NCI-H510A treated with DMSO at 0.1 percent for 48 hours (cell line): ENCODE results near the gene MACROD1.
"Not testable (repeated sequence)": the region's sequence is repeated elsewhere in the genome, so short reads cannot be mapped to it uniquely, and the experiment has no call there.

ENCODE experiments used
- DNase-seq: peaks from one replicate; lab custom pipeline; 2025; lab: John Stamatoyannopoulos, UW

MACROD1 gene

GRCh38 chr11:64185693-64186491 lies 20.0 kb upstream of the MACROD1 start, which contains the start of gene STIP1:
STIP1 (plus strand) TSS chr11:64186171; CDS start chr11:64186262, 91 bp downstream.
- DNase-seq: peak; percentile 100

DNA sequence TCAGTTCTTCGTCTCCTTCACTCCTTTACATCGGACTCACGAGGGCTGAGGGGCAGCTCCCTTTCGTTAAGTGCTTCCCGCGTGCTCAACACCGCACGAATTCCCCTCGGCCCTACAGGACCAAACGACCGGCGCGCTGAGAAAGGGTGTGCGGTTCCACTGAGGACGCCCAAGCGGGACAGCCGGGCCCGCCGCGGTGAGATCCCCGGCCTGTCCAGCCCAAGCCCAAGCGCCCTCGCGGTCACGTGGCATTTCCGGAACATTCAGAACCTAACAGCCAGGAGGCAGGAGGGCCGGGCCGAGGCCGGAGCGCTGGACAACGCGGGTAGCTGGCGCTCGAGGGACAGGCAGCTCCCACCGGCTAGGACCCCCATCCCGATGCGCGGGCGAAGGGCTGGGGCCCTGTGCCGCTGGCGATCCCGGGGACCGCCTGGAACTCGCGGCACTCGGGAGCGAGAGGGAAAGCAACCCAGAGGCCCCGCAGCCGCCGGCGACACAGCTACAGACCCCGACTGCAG lies 19.3 kb upstream of the MACROD1 start:
- no peak for DNase-seq

DNA sequence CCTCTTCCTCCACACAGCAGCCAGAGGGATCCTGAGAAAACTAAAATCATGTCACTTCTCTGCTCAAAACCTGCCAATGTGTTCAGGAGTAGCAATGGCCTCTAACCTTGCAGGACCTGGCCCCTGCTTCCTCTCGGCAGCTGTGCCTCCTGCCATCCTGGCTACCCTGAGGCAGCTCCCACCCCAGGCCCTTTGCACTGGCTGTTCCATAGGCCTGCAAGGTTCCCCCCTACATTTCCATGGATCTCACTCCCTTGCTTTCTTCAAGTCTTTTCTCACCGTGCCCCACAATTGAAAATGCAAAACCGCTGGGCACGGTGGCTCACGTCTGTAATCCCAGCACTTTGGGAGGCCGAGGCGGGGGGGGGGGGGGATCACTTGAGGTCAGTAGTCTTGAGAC lies 18.0 kb upstream of the MACROD1 start:
- no peak for DNase-seq

DNA sequence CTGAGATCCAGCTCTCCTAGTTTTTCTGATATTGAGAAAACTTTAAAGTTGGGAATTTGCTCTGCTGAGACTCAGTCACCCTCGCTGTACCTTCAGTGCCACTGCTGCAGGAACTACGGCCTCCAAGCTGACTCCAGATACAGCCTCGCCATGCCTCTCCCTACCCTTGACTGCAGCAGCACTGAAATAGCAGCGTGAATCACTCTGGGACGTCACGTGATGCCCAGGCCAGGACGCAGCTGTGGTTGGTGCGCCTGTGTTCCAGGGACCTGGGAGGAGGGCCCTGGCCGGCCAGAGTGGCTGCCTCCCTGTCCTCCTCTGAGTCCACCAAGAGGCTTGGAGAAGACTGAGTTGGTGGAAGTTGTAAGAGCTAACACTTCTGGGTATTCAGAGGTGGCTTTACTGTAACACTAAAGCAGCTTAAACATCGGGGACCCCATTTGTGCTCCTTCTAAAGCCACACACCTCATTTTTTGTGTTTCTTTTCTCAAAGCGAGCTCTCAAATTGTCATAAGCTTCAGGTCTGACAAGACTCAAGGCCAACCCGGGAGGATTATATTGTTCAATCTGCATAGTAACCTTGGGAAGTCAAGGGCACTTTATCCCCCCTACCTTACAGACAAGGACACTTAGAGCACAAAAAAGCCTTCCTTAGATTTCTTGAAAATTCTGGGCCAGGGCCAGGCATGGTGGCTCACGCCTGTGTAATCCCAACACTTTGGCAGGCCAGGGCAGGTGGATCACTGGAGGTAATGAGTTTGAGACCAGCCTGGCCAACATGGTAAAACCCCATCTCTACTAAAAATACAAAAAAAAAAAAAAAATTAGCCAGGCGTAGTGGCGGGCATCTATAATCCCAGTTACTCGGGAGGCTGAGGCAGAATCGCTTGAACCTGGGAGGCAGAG lies 15.8 kb upstream of the MACROD1 start:
- peak; percentile 84 for DNase-seq

- no peak for DNase-seq
Measured at GRCh38 chr11:64180891-64181290, 15.0 kb upstream of the MACROD1 start.

DNA sequence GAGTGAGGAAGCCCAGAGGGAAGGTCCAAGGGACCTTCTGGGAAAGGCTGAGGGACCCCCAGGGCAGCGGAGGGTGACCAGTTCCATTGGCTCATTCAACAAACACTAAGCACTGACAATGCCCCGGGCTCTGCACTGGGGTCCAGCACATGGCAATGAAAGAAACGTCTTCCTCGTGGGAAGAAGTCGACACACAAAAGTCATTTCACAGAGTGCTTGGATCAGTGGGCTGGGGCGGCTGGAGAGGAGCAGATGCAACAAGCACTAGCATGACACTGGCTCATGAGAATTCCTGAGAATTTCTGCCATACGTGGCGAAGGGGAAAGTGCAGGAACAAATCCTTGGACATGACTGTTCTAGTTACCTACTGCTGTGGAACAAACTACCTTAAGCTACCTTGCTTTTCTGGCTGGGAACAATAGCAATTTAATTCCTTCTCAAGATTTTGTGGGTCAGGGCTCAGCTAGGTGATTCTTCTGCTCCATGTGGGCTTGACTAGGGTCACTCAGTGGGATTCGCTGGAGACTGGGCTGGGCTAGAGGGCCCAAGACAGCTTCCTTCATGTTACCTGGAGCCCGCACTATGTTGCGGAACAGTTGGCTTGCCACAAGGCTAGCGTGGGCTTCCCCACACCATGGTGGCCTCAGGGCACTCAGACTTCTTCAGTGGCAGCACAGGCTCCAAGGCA lies 13.2 kb upstream of the MACROD1 start:
- no peak for DNase-seq

GRCh38 chr11:64178203-64178602 lies 12.3 kb upstream of the MACROD1 start:
- DNase-seq: no peak

- no peak for DNase-seq
Measured at GRCh38 chr11:64176751-64177150, 10.8 kb upstream of the MACROD1 start.

DNA sequence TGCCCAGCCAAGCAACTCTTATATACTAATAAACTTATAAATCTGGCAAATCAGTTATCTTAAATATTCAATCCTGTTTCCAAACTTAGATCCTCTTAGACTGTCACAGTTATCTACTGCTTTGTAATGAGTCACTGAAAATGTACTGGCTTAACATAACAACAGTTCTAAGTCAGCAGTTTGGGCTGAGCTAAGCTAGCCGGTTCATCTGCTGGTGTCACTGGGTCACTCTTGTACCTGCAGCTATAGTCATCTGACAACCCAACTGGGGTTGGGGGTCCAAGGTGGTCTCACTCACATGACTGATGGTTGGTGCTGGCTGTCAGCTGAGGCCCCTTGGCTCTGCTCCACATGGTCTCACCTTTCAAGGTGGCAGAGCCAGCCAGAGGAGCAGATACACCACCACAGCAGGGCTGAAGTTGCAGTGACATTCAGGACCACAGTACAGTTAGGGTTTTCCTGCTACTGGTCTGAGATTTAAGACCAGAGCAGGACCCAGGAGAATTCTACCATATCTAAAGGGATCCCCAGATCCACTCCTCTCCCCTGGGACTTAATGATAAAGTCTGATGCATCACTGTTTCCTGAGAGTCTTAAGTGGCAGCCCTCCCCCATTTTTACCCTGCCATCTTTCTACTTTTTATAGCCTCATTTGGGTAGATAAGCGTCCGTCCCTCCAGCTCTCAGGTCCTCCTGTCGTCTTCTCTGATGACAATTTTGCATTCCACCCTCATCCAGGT lies 7.9 kb upstream of the MACROD1 start:
- DNase-seq: no peak

DNA sequence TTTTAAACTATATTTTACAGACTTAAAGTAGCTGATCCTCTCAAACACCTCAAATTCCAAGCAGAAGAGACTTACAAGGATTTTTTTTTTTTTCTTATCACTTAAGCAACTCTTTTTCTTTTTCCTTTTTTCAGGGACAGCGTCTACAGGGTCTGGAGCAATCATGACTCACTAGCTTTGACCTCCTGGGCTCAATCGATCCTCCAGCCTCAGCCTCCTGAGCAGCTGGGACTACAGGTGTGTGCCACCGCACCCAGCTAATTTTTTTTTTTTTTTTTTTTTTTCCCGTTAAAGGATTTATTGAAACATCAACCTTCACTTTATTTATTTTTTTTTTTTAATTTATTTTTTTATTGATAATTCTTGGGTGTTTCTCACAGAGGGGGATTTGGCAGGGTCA lies 4.5 kb upstream of the MACROD1 start:
- DNase-seq: no peak

DNA sequence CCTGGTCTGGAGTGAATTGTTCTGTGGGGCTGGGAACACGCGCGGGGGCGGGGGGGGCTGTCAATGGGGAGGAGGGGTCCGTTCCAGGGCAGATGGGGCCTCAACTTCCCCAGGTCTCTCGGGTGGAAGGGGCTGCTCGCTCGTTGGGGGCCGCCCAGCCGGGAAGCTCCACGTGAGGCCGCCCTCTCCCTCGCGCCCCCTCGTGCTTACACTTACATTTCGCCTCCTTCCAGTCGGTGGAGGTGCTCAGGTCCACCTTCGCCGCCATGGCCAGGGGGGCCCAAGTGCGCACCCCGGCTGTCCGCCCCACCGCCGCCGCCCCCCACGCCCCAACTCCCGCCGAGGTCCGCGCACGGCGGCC lies 452 bp downstream of the MACROD1 start:
- no peak for DNase-seq

DNA sequence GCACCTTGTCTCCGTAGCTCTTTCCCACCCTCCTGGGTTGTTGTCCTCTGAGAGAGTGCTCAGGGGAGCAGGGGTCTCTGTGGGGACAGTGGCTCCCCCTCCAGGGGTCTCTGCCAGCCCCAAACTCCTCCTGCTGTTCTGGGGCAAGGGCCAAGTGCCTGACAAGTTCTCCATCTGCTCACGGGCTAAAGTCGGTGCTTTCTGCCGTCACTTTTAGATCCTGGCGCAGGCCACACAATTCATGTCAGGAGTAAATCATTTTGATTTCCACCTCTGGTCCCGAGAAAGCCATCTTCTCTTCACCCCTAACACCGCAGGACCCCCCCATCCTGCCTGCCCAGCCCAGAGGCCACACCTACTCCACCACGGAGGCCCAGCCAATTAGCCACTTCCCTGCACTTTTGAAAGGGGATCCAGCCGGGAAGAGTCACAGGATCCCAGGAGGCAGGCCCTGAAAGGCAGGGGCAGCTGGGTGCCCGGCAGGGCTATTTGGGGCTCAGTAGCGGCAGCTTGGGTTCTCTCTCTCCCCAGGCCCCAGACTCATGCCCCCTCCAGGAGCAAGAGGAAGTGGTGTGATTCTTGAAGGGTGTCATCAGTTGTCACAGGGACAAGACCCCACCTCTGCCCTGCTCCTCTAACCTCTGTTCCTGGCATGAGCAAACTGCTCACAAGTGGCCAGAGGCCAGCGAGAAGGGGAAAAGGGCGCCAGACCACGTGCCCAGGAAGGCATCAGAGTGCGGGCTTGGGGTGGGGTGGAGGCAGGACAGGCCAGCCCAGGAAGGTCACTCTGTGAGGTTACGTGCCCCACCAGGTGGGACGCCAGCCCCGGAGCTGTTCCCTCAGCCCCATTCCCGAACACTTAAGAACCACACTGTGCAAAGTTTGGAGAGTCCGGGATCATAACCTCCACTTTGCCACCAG lies 1.3 kb downstream of the MACROD1 start:
- DNase-seq: no peak

GRCh38 chr11:64163951-64164350 lies 2.0 kb downstream of the MACROD1 start:
- no peak for DNase-seq

DNA sequence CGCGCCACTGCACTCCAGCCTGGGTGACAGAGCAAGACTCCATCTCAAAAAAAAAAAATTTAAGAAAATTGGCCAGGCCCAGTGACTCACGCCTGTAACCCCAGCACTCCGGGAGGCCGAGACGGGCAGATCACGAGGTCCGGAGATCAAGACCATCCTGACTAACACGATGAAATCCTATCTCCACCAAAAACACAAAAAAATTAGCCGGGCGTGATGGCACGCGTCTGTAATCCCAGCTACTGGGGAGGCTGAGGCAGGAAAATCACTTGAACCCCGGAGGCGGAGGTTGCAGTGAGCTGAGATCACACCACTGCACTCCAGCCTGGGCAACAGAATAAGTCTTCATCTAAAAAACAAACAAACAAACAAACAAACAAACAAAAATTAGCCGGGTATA lies 3.1 kb downstream of the MACROD1 start:
- DNase-seq: not testable (repeated sequence)

DNA sequence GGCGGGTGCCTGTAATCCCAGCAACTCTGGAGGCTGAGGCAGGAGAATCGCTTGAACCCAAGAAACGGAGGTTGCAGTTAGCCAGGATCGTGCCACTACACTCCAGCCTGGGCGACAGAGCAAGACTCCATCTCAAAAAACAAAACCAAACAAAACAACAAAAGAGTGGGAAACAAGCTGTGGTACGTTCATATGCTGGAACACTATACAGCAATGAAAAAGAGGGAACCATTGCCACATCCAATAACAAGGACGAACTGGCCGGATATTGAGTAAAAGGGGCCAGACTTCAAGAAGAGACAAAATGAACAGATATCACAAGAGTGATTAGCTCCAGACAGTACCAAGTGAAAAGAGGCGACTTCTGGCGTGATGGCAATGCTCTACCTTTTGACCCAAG lies 4.9 kb downstream of the MACROD1 start:
- DNase-seq: no peak

DNA sequence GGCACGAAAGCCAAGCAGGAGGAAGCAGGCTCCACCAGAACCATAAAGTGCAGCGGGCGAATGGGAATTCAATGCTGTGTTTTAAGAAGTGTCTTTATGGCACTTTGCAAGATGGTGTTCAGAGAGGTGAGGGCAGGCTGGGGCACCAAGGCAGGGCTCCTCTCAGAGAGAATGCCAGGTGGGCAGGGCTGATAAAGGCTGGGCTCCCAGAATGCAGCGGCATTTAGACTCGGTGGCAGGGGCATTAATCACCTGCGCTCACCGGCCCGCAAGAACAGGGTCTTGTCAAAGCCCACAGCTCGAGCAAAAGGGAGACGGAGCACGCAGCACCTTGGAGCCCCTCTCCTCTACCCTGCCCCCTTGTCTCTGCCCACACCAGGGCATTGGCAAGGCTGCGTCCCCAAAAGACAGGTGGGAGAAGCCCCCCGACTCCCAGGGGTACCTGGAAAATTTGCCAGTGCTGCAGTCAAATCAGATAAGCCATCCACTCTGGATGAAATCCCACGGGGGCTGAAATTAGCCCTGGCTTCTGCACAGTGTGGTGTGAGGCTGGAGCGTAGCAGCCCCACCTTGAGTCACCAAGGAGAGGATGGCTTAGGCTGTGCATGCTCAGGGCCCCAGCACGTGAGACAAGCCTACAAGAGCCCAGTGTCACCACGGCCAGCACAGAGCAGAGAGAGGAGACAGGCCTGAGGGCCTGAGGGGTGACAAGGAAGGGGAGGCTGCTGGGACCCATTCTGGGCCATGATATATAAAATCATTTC lies 8.1 kb downstream of the MACROD1 start:
- DNase-seq: no peak

GRCh38 chr11:64156235-64157011 lies 9.5 kb downstream of the MACROD1 start:
- DNase-seq: no peak

DNA sequence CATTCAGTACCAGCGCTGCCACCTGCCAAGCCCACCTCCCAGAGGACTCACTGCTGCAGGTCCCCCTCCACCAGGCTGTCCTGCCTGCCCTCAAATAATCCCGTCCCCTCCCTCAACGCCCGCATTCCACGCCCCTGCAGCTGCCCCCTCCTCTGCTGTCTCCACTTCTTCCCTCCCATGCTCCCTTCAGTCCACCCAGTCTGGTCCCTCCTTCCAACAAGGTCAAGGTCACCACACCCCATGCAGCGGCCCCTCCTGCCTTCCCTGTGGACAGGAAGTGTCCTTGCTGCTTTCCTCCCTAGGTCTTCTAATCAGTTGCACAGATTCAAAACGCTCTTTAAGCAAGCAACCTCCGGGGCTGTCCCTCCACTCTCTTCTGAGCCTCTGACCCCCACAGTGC lies 12.1 kb downstream of the MACROD1 start:
- no peak for DNase-seq
